Kidney (tissue), 14 donors: ENCODE results near the gene SLC12A4. TPM values are rescaled to one million over a fixed set of nuclear protein-coding genes. Genes with fewer than 3 reads are reported as not detected.
A peak's percentile ranks its signal among the peaks of the same experiment; 100 is the strongest.

Experiments used
- DNase-seq, 5 donors: peaks; one replicate each; pipeline ENCODE4 v3.0.0-alpha.2; 2013 to 2020
- FAIRE-seq: peaks from 2 replicates; lab custom pipeline; 2012; peaks lifted over from hg19 to GRCh38; lab: Jason Lieb, UNC
- H3K27ac ChIP-seq, 2 donors: one replicate each; pipeline ENCODE4 v1.7.0; 2013; ENCODE audit warnings: low read depth in 2 of 2, low read length in 2 of 2, inconsistent platforms in 1 of 2
- H3K27me3 ChIP-seq: one replicate; pipeline ENCODE4 v1.7.1; 2013; ENCODE audit warnings: low read length, inconsistent platforms; ENCODE audit not compliant: control insufficient read depth, insufficient read depth
- H3K36me3 ChIP-seq, 3 donors: one replicate each; pipeline versions ENCODE4 v1.7.0 to v1.7.1; 2013; ENCODE audit warnings: low read length in 3 of 3, control low read depth in 1 of 3, inconsistent platforms in 1 of 3; ENCODE audit not compliant: insufficient read depth in 3 of 3, control insufficient read depth in 2 of 3
- H3K4me1 ChIP-seq, 3 donors: one replicate each; pipeline versions ENCODE4 v1.7.0 to v1.7.1; 2013; ENCODE audit warnings: low read length in 3 of 3, inconsistent platforms in 1 of 3, low read depth in 1 of 3; ENCODE audit not compliant: control insufficient read depth in 2 of 3, insufficient read depth in 2 of 3
- H3K4me3 ChIP-seq, 3 donors: one replicate each; pipeline versions ENCODE4 v1.7.0 to v1.8.1; 2013; ENCODE audit warnings: low read length in 3 of 3, control low read depth in 1 of 3, inconsistent platforms in 1 of 3
- H3K9ac ChIP-seq, 3 donors: one replicate each; pipeline versions ENCODE4 v1.7.0 to v1.7.1; 2013; ENCODE audit warnings: low read length in 3 of 3, control low read depth in 1 of 3, inconsistent platforms in 1 of 3
- H3K9me3 ChIP-seq, 3 donors: one replicate each; pipeline versions ENCODE4 v1.7.0 to v1.7.1; 2013; ENCODE audit warnings: low read length in 3 of 3, control low read depth in 1 of 3, inconsistent platforms in 1 of 3; ENCODE audit not compliant: control insufficient read depth in 2 of 3, insufficient read depth in 1 of 3
- CTCF ChIP-seq: IDR thresholded peaks from 3 replicates; pipeline ENCODE4 v1.5.1; 2012; ENCODE audit warnings: mild to moderate bottlenecking, moderate library complexity, borderline replicate concordance; ENCODE audit not compliant: insufficient read depth; ENCODE audit errors: extremely low read depth
- intact Hi-C: fragments of 100-400 bp; cut with DNase I; formaldehyde crosslinking; loops from one replicate; pipeline ENCODE4 v1.11.1; 2022
- polyA plus RNA-seq: library from polyadenylated mRNA; stranded (reverse); fragments of 350-450 nt; fragmentation: Illumina TruSeq; extraction: RNeasy Lipid Tissue Mini Kit (QIAGEN cat#74804); gene quantifications from one replicate; pipeline ENCODE4 v1.2.3, GENCODE V29; 2014; ENCODE audit warnings: low read depth, low replicate concordance; ENCODE audit not compliant: insufficient read depth
- total RNA-seq: library from RNA; stranded (reverse); fragmentation: NEBNext Ultra II Directional; extraction: Animal tissue kit (Norgen Biotek cat#: 25700); gene quantifications from one replicate; pipeline ENCODE4 v1.2.1, GENCODE V29; 2021
- donor health status: control.
- donor health status: control.
- donor health status: control.
- donor health status: control.
- donor health status: control.
- donor health status: DM: yes; HTN: yes; CAD: no.
- donor health status: Normal renal cell carcinoma (clear cell type).

SLC12A4 gene
- total and polyA plus RNA-seq, 2 donors from 2014 or later: 16.7 to 66.2 TPM

GRCh38 chr16:68009157-68009735 lies 40.8 kb upstream of the SLC12A4 start:
- no peak for TF ChIP-seq CTCF
- Histone ChIP-seq H3K4me1 (no peaks in the 10 kb centered on the region), H3K27me3 (no peaks in the 10 kb centered on the region), H3K36me3 (no peaks in the 10 kb centered on the region), H3K27ac (no peak overlapping the region), H3K4me3 (no peak overlapping the region), H3K9me3 (no peaks in the 10 kb centered on the region), H3K9ac (no peak overlapping the region)
- DNase-seq: no peak
- intact Hi-C loops: no loop called here
- FAIRE-seq: no peak

- no peak overlapping the region for H3K9ac ChIP-seq
- H3K4me1 ChIP-seq: no peaks in the 10 kb centered on the region
- H3K9me3 ChIP-seq: no peaks in the 10 kb centered on the region
- peak in 1 of 5 donors; percentile 20 for DNase-seq
- no peak for FAIRE-seq
- H3K36me3 ChIP-seq: no peaks in the 10 kb centered on the region
- intact Hi-C loops: no loop called here
- TF ChIP-seq CTCF: no peak
- H3K4me3 ChIP-seq: no peak overlapping the region
- peak overlapping the region in 1 of 2 donors; percentile 55 for H3K27ac ChIP-seq
- H3K27me3 ChIP-seq: no peaks in the 10 kb centered on the region
Observed at GRCh38 chr16:68005786-68006286, 37.4 kb upstream of the SLC12A4 start.

GRCh38 chr16:68005211-68005610 lies 36.8 kb upstream of the SLC12A4 start:
- no peaks in the 10 kb centered on the region for H3K4me1 ChIP-seq
- DNase-seq (no peak), FAIRE-seq (no peak)
- no peak overlapping the region for H3K4me3 ChIP-seq
- peak overlapping the region in 1 of 2 donors; percentile 55 for H3K27ac ChIP-seq
- no peaks in the 10 kb centered on the region for H3K9me3 ChIP-seq
- no peaks in the 10 kb centered on the region for H3K36me3 ChIP-seq
- no peak for TF ChIP-seq CTCF
- H3K27me3 ChIP-seq: no peaks in the 10 kb centered on the region
- H3K9ac ChIP-seq: no peak overlapping the region
- intact Hi-C loops: no loop called here
